IMR-90 (cell line): ENCODE data around the gene GAPT. TPM values are rescaled to one million over a fixed set of nuclear protein-coding genes. Genes with fewer than 3 reads are reported as not detected.

Experiments
- ATAC-seq: fragments of 200-7000 bp; cut with Tn5 transposase; 2 replicates; pipeline ENCODE4 v1.9.1; 2020; ENCODE audit warnings: low read depth, mild to moderate bottlenecking, moderate library complexity
- BruUV-seq: library from RNA; stranded (reverse); fragments of 400-500 nt; replicated peaks from 2 replicates; lab custom pipeline; 2021; lab: Mats Ljungman, UMichigan
- CTCF ChIA-PET: fragments of 300-600 bp; formaldehyde crosslinking; extraction: SDS; loops from one replicate; lab custom pipeline; 2021; ENCODE audit warnings: antibody characterized with exemption; lab: Yijun Ruan, JAX
- POLR2A ChIA-PET: fragments of 300-600 bp; sonication (Branson Sonifier 250); formaldehyde crosslinking; loops from one replicate; lab custom pipeline; 2022; ENCODE audit warnings: antibody characterized with exemption; ENCODE audit not compliant: unreplicated experiment; lab: Charles Lee
- DNase-seq: peaks from one replicate; pipeline ENCODE4 v3.0.0; 2013
- H2AFZ ChIP-seq: replicated peaks from 2 replicates; pipeline ENCODE3; 2013; ENCODE audit warnings: low read length, mild to moderate bottlenecking; ENCODE audit not compliant: poor library complexity
- H2AK5ac ChIP-seq: 2 replicates; pipeline ENCODE4 v1.6.1; 2013; ENCODE audit warnings: low read depth, low read length, inconsistent platforms
- H2AK9ac ChIP-seq: replicated peaks from 2 replicates; pipeline ENCODE3; 2013; ENCODE audit warnings: mild to moderate bottlenecking, low read depth, low read length, moderate library complexity; ENCODE audit not compliant: poor library complexity
- H2BK120ac ChIP-seq: 2 replicates; pipeline ENCODE4 v1.6.1; 2013; ENCODE audit warnings: low read depth, low read length, inconsistent platforms
- H2BK15ac ChIP-seq: 3 replicates; pipeline ENCODE4 v1.6.1; 2013; ENCODE audit warnings: low read depth, low read length, inconsistent platforms
- H2BK20ac ChIP-seq: 2 replicates; pipeline ENCODE4 v1.6.1; 2013; ENCODE audit warnings: low read depth, mild to moderate bottlenecking, inconsistent platforms, low read length, moderate library complexity
- H2BK5ac ChIP-seq: 2 replicates; pipeline ENCODE4 v1.6.1; 2013; ENCODE audit warnings: mild to moderate bottlenecking, low read depth, low read length, inconsistent platforms; ENCODE audit not compliant: poor library complexity, severe bottlenecking
- H3K14ac ChIP-seq: replicated peaks from 2 replicates; pipeline ENCODE4 v1.6.1; 2013; ENCODE audit warnings: low read depth, low read length, inconsistent platforms
- H3K18ac ChIP-seq: 2 replicates; pipeline ENCODE4 v1.6.1; 2013; ENCODE audit warnings: low read depth, low read length, control low read depth
- H3K23ac ChIP-seq: 2 replicates; pipeline ENCODE4 v1.6.1; 2013; ENCODE audit warnings: low read depth, low read length, inconsistent platforms
- H3K27ac ChIP-seq: 2 replicates; pipeline ENCODE4 v1.5.1; 2013; ENCODE audit warnings: mild to moderate bottlenecking, control low read depth, low read length; ENCODE audit not compliant: insufficient read depth
- H3K27me3 ChIP-seq: 2 replicates; pipeline ENCODE4 v1.6.1; 2013; ENCODE audit warnings: low read length; ENCODE audit not compliant: control insufficient read depth, insufficient read depth
- H3K36me3 ChIP-seq: 2 replicates; pipeline ENCODE4 v1.6.1; 2013; ENCODE audit warnings: low read length, mixed read lengths; ENCODE audit not compliant: control insufficient read depth, insufficient read depth
- H3K4ac ChIP-seq: 2 replicates; pipeline ENCODE4 v1.6.1; 2013; ENCODE audit warnings: low read depth, low read length, inconsistent platforms
- H3K4me1 ChIP-seq: 2 replicates; pipeline ENCODE4 v1.6.1; 2013; ENCODE audit warnings: low read length, mixed read lengths; ENCODE audit not compliant: control insufficient read depth, insufficient read depth
- H3K4me2 ChIP-seq: 2 replicates; pipeline ENCODE4 v1.6.1; 2013; ENCODE audit warnings: low read depth, mild to moderate bottlenecking, control low read depth, low read length, moderate library complexity
- H3K4me3 ChIP-seq: 2 replicates; pipeline ENCODE4 v1.5.1; 2013; ENCODE audit warnings: low read depth, mild to moderate bottlenecking, control low read depth, low read length, moderate library complexity; ENCODE audit not compliant: insufficient read depth
- H3K56ac ChIP-seq: 2 replicates; pipeline ENCODE4 v1.6.1; 2013; ENCODE audit warnings: low read length, inconsistent platforms; ENCODE audit not compliant: insufficient read depth; ENCODE audit errors: extremely low read depth
- H3K79me1 ChIP-seq, 2 experiments: 2 replicates each; pipeline ENCODE4 v1.6.1; 2013; ENCODE audit warnings: low read length in 2 of 2, inconsistent platforms in 1 of 2, low read depth in 1 of 2
- H3K9ac ChIP-seq: 2 replicates; pipeline ENCODE4 v1.6.1; 2013; ENCODE audit warnings: low read depth, low read length, control low read depth
- H3K9me1 ChIP-seq: 2 replicates; pipeline ENCODE4 v1.6.1; 2013; ENCODE audit warnings: low read length, inconsistent platforms; ENCODE audit not compliant: insufficient read depth
- H3K9me3 ChIP-seq: 2 replicates; pipeline ENCODE4 v1.6.1; 2013; ENCODE audit warnings: low read length; ENCODE audit not compliant: control insufficient read depth, insufficient read depth
- H4K20me1 ChIP-seq: 2 replicates; pipeline ENCODE4 v1.6.1; 2013; ENCODE audit warnings: low read length, inconsistent platforms; ENCODE audit not compliant: insufficient read depth
- H4K5ac ChIP-seq: 2 replicates; pipeline ENCODE4 v1.6.1; 2013; ENCODE audit warnings: mild to moderate bottlenecking, low read depth, low read length, control low read depth
- H4K8ac ChIP-seq, 2 experiments: 2 replicates each; pipeline ENCODE4 v1.6.1; 2013; ENCODE audit warnings: low read depth in 2 of 2, low read length in 2 of 2, control low read depth in 1 of 2, inconsistent platforms in 1 of 2
- H4K91ac ChIP-seq: 2 replicates; pipeline ENCODE4 v1.6.1; 2013; ENCODE audit warnings: low read depth, low read length, inconsistent platforms; ENCODE audit not compliant: insufficient read depth
- FOS ChIP-seq: fragments of 150-350 bp; IDR thresholded peaks from 2 replicates; pipeline ENCODE4 v1.6.1; 2016; ENCODE audit warnings: low read depth, low read length
- RCOR1 ChIP-seq: IDR thresholded peaks from 2 replicates; pipeline ENCODE4 v1.6.1; 2012; ENCODE audit warnings: mild to moderate bottlenecking, low read length, improper control_type of control experiment; ENCODE audit not compliant: insufficient replicate concordance
- WGBS, 2 experiments: methylation state at CpG; one replicate each; pipeline versions ENCODE4 v1.1.5 to v1.1.7; 2013; ENCODE audit warnings: missing lambda C conversion rate in 2 of 2; ENCODE audit not compliant: insufficient read length in 1 of 2; ENCODE audit errors: extremely low coverage in 2 of 2; 5-methylcytosine and 5-hydroxymethylcytosine counted together
- dilution Hi-C: fragments of 300-500 bp; cut with HindIII; formaldehyde crosslinking; loops from one replicate; pipeline ENCODE4 v1.14.3; 2018; ENCODE audit warnings: low sequenced_read_pairs; ENCODE audit not compliant: unreplicated experiment
- in situ Hi-C: fragments of 300-500 bp; cut with MboI; formaldehyde crosslinking; loops from 3 replicates; pipeline ENCODE4 v1.14.3; 2019; ENCODE audit warnings: low sequenced_read_pairs, inconsistent platforms, mixed read lengths
- intact Hi-C: fragments of 100-400 bp; cut with micrococcal nuclease; formaldehyde crosslinking; loops from 2 replicates; pipeline ENCODE4 v1.10.0; 2022
- polyA plus RNA-seq, 3 experiments: library from polyadenylated mRNA; depleted of rRNA; stranded (reverse); fragments of >200 nt; gene quantifications; 2 replicates each; pipeline ENCODE4 v1.2.3, GENCODE V29; 2012; ENCODE audit warnings: low replicate concordance in 1 of 3
- total RNA-seq: library from RNA; depleted of rRNA; stranded (reverse); fragments of >200 nt; gene quantifications from 2 replicates; pipeline ENCODE4 v1.2.3, GENCODE V29; 2012

GAPT gene
- total and polyA plus RNA-seq, 2 of the 4 experiments (the other 2 are of a cell fraction): not detected

GRCh38 chr5:58475404-58475803 is 15.8 kb upstream of the GAPT start:
- ChIA-PET CTCF (no interaction called here), POLR2A (no interaction called here)
- Histone ChIP-seq H3K14ac (no peak overlapping the region), H3K4me3 (no peak overlapping the region), H3K4me2 (no peak overlapping the region), H2AFZ (no peak overlapping the region), H2BK20ac (no peak overlapping the region), H3K27ac (no peak overlapping the region), H3K4me1 (no peaks in the 10 kb centered on the region), H3K9ac (no peak overlapping the region), H3K4ac (no peak overlapping the region), H3K27me3 (peaks cover 3% of the 10 kb centered on the region), H4K8ac (no peak overlapping the region), H2BK5ac (no peak overlapping the region), H4K91ac (no peak overlapping the region), H2AK9ac (no peak overlapping the region), H4K5ac (no peak overlapping the region), H3K23ac (no peak overlapping the region), H3K18ac (no peak overlapping the region), H3K9me1 (no peaks in the 10 kb centered on the region), H2BK120ac (no peak overlapping the region), H4K20me1 (no peaks in the 10 kb centered on the region), H3K79me1 (no peaks in the 10 kb centered on the region; a peak in 1 of 4 replicates), H3K56ac (no peak overlapping the region), H2AK5ac (no peak overlapping the region), H3K9me3 (0 out of 2 replicates have a peak, but pooled peaks cover 2% of the 10 kb centered on the region), H2BK15ac (no peak overlapping the region), H3K36me3 (no peaks in the 10 kb centered on the region)
- DNase-seq: no peak
- TF ChIP-seq RCOR1: no peak
- TF ChIP-seq FOS: no peak
- no TSS peak for BruUV-seq
- dilution Hi-C loops (no loop called here), in situ Hi-C loops (loop anchor here (25.0 kb wide), 1 partner anchor 687 kb away; no protein-coding TSS in a partner anchor), intact Hi-C loops (loop anchor here (5.0 kb wide), 1 partner anchor 377 kb away; no protein-coding TSS in a partner anchor)
- WGBS, 2 experiments: no CpG with 5 or more reads among the region's 3 CpGs
- ATAC-seq: no peak
